ENCODE results near the gene NKX6-2. TPM values are rescaled to one million over a fixed set of nuclear protein-coding genes. Genes with fewer than 3 reads are reported as not detected.

The NKX6-2 gene
- total and polyA plus RNA-seq, 2 experiments from 2014 or later: 0.03 to 5.0 TPM

DNA sequence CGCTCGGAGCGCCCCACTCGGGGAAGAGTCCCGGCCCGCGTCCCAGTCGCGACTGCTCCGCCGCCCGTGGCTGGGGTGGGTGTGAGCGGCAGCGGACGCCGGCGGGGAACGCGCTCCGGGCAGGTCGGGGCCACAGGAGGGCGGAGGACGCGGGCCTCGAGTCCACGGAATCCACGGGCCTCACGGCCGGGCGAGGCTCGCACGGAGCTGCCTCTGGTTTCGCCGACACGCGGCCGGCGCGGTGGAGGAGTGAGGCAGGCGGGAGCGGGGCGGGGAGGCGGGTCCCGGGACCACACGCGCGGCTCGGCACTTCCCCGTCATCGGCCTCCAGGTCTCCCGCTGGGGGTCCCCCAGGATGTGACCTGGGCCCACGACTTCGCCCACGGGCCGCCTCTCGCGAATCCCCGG is 533 bp upstream of the NKX6-2 start:
- H4K20me1 ChIP-seq (ENCODE audit: insufficient read depth, poor library complexity, severe bottlenecking): peaks cover 7% of the 10 kb centered on the region
- DNase-seq (ENCODE audit: low spot score): no peak
- 15% methylated on average over 44 of the region's 58 CpGs for WGBS (ENCODE audit: low lambda C conversion rate, missing lambda C conversion rate)

GRCh38 chr10:132784866-132785722 is 853 bp downstream of the NKX6-2 start:
- Histone ChIP-seq H3K4me1 (ENCODE audit: insufficient read depth) (peaks cover 29% of the 10 kb centered on the region), H3K4me2 (peak overlapping the region; percentile 75), H3K9me3 (ENCODE audit: low read depth) (no peaks in the 10 kb centered on the region), H3K79me2 (no peaks in the 10 kb centered on the region), H2AFZ (no peak overlapping the region), H3K4me3 (no peak overlapping the region), H4K20me1 (ENCODE audit: insufficient read depth, poor library complexity, severe bottlenecking) (peaks cover 7% of the 10 kb centered on the region), H3K27me3 (peaks cover 68% of the 10 kb centered on the region), H3K27ac (no peak overlapping the region), H3K36me3 (replicated peaks; ENCODE audit: insufficient read depth, low read depth) (no peaks in the 10 kb centered on the region), H3K9me2 (replicated peaks; ENCODE audit: insufficient read depth) (no peaks in the 10 kb centered on the region)
- TF ChIP-seq EZH2 (IDR thresholded peaks at IDR 0.05; ENCODE audit: borderline replicate concordance): peak; percentile 91
- TF ChIP-seq CTCF (IDR thresholded peaks at IDR 0.05; ENCODE audit: poor library complexity): no peak
- peak; percentile 74 for TF ChIP-seq EZH2phosphoT487 (IDR thresholded peaks at IDR 0.05; ENCODE audit: low read depth, severe bottlenecking, unreplicated experiment)
- 11% methylated on average over 37 of the region's 111 CpGs for WGBS (ENCODE audit: low lambda C conversion rate, missing lambda C conversion rate)
- no peak for DNase-seq (ENCODE audit: low spot score)

More for the DNA sequence above, 533 bp upstream of the NKX6-2 start:
- TF ChIP-seq EZH2phosphoT487 (IDR thresholded peaks at IDR 0.05; ENCODE audit: low read depth, severe bottlenecking, unreplicated experiment): peak; percentile 95
- TF ChIP-seq EZH2 (IDR thresholded peaks at IDR 0.05; ENCODE audit: borderline replicate concordance): no peak
- TF ChIP-seq CTCF (IDR thresholded peaks at IDR 0.05; ENCODE audit: poor library complexity): no peak
- Histone ChIP-seq H3K4me2 (peak overlapping the region; percentile 74), H3K27ac (no peak overlapping the region), H3K4me3 (no peak overlapping the region), H3K36me3 (replicated peaks; ENCODE audit: insufficient read depth, low read depth) (no peaks in the 10 kb centered on the region), H3K4me1 (ENCODE audit: insufficient read depth) (peaks cover 29% of the 10 kb centered on the region), H3K79me2 (no peaks in the 10 kb centered on the region), H3K9me2 (replicated peaks; ENCODE audit: insufficient read depth) (no peaks in the 10 kb centered on the region), H3K27me3 (peaks cover 82% of the 10 kb centered on the region), H2AFZ (no peak overlapping the region), H3K9me3 (ENCODE audit: low read depth) (no peaks in the 10 kb centered on the region)

DNA sequence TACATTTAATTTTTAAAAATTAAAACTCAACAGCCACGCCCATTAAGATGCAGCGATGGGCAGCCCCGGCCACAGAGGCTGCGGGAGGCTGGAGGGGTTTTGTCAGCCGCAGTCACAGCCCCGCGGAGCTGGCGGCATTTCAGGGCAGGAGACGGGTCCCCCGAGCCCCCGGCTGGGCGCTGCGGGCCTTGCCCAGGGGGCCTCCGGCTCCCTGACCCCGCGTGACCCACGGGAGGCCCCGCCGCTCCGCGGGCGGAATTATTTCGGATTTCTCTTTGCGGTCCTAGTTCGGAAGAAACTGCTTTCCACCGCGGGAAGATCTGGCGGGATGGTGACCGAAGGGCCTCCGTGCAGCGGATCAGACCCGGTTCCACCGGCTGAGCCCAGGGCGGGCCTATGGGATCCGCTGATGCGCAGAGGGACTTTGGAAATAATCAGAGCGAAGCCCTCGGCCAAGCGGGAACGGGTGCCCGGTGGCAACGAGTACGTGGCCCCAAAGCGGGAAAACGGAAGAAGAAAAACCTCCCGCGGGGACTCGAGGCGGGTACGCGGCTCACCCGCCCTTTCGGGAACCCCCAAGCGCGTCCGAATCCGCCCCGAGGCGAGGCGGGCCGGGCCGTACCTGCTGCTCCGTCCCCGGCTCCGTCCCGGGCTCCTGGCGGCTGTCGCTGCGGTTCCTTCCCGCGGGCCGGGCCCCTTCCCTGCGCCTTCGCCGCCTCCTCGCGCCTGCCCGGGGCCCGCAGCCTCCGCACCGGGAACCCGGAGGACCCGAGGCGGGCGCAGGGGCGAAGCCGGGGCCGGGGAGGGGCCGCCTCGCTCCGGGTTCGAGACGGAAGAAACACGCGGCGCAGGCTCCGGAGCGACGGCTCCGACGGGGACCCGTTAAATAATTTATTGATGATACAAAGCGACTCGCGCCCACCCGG is 1.7 kb downstream of the NKX6-2 start:
- DNase-seq (ENCODE audit: low spot score): no peak
- Histone ChIP-seq H3K4me2 (peak overlapping the region; percentile 75), H3K27ac (no peak overlapping the region), H3K4me1 (ENCODE audit: insufficient read depth) (peaks cover 29% of the 10 kb centered on the region), H2AFZ (no peak overlapping the region), H3K9me2 (replicated peaks; ENCODE audit: insufficient read depth) (no peaks in the 10 kb centered on the region), H3K27me3 (peaks cover 59% of the 10 kb centered on the region), H3K79me2 (no peaks in the 10 kb centered on the region), H3K9me3 (ENCODE audit: low read depth) (no peaks in the 10 kb centered on the region), H3K4me3 (no peak overlapping the region), H4K20me1 (ENCODE audit: insufficient read depth, poor library complexity, severe bottlenecking) (peaks cover 7% of the 10 kb centered on the region), H3K36me3 (replicated peaks; ENCODE audit: insufficient read depth, low read depth) (no peaks in the 10 kb centered on the region)
- WGBS (ENCODE audit: low lambda C conversion rate, missing lambda C conversion rate): 16% methylated on average over 70 of the region's 106 CpGs
- TF ChIP-seq EZH2phosphoT487 (IDR thresholded peaks at IDR 0.05; ENCODE audit: low read depth, severe bottlenecking, unreplicated experiment) (peak; percentile 66), EZH2 (IDR thresholded peaks at IDR 0.05; ENCODE audit: borderline replicate concordance) (peak; percentile 47), CTCF (IDR thresholded peaks at IDR 0.05; ENCODE audit: poor library complexity) (no peak)
